ENCODE results near the gene ADRA1B.

GRCh38 chr5:159978358-159978757, 62.1 kb downstream of the ADRA1B start:
- TF ChIP-seq ZBTB7A (IDR thresholded peaks at IDR 0.05; ENCODE audit: low read depth) (no peak), CEBPB (IDR thresholded peaks at IDR 0.05) (no peak), NFIC (IDR thresholded peaks at IDR 0.05) (no peak), MAX (IDR thresholded peaks at IDR 0.05) (no peak)
